Activated T-cell treated with anti-CD3 and anti-CD28 coated beads, Interleukin-2, amount 50 U/mL, for 48 hours (primary cell): ENCODE measurements around the gene PRRX2.

Source experiments
- DNase-seq, 2 experiments: peaks; one replicate each; pipeline ENCODE4 v3.0.0-alpha.2; 2020

PRRX2 gene

DNA sequence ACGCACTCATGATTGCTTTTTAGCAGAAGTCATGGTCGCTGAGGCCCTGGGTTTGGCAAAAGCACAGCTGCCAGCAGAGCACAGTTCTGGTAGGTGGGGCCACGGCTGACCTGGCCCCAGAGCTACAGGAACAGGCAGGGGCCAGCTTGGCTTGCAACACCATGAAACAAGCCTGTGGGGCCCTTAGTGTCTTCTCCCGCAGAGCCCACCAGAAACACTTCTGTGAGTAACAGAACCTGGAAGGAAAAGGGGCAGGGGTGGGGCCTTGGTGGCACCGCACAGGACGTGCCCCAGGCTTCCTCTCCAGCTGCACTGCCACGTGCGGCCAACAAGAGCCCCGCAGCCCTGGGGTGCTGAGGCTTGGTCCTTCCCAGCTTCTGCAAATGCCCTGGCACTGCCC is 28.3 kb upstream of the PRRX2 start:
- DNase-seq: no peak

DNA sequence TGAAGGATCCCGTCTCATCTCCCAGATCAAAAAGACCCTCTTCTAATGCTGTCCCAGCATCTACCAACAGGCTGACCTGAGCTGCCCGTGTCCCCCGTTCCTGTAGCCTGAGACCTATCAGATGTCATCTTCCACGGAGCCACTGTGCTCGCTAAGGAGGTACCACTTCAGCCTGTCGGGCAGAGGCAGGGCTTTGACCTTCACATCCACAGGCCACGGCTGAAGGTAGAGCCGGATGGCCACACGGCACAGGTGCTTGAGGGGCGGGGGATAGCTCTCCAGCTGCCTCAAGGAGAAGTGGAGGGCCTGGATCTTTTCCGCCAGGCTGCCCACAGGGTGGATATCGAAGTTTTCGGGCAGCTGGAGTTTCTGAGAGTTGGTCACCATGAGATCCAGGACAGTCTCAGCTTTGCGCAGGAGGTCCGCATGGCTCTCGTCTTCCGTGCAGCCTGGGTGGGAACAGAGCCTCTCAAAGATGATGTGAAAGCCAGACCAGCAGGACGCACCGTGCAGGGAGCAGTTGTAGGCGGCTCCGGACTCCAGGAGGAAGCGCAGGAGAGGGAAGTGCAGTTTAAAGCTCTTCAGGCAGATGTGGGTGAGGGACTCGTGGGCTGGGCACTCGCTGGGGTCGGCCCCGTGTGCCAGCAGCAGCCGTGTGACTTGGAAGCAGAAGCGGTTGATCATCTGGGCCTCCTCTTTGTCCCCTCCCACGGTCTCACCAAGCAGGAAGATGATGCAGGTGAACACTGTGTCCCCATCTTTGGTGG is 27.6 kb upstream of the PRRX2 start:
- no peak for DNase-seq

DNA sequence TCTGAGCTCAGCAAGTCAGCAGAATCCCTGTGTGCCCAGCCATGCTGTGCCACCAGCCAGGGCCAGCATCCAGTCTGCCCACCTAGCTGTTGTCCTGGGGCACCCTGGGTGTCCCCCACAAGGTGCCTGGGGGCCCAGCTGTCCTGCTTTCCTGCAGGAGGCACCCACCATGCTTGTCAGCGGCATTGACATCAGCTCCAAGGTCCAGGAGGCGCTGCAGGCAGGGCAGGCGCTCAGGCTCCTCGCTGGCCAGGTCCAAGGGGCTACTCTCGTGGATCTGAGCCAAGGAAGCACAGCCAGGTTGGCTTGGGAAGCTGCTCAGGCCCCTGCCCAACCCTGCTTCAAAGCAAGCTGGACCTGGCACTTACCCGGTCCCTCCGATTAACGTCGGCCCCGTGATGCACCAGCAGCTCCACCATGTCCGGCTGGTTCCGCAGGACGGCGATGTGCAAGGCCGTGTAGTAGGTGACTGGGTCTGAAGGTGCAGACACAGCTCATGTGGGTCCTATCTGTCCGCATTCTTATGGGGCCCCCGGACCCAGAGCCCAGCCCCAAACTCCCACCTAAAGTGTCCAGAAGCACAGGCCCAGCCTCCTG is 26.3 kb upstream of the PRRX2 start:
- no peak for DNase-seq

DNA sequence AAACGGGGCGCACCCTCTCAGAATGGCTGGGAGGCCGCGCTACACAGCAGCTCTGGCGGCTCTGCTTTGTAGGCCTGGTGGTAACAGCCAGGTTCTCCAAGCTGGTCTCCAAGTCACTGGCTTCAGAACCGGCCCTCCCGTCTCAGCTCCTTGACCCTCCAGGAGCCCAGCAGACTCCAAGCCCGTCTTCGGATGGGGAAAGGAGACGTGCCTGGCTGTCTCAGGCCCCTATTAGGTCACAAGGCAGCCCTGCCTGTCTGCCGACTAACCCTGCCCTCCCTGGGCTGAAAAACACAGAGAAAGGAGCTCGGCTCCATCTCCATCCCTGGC is 25.7 kb upstream of the PRRX2 start:
- no peak for DNase-seq

DNA sequence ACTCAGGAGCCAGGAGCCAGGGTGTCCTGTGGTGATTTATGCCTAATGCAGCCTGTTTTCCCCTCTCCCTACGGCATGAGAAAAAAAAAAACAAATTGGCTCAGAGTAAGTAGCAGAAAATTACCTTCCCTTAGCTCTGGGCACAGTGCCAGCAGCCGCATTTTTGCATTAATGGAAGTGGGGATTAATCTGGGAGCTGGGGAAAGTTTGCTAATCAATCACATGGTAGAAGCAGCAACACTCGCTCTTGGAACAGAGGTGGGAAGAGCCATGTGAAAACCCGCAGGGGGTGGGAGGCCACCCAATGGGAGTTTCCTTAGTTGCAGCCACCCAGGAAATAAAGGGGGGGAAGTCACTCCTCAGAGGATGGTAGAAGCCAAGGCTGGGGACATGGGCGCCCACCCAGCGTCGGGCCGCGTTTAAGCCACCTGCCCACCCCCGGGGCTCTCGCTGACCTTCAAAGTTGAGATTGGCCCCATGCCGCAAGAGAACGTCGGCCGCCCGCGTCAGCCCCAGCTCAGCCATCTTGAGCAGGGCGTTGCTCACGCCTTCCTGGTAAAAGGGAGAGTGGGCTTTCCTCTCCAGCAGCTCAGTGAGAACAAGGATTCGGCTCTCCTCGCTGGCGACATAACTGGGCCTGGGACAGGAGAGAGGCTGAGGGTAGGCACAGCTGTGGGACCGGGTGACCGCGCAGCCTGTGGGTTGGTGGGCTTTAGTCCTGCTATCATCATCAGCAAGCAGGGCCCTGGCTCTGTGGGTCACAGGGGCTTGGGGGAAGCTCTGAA is 25.2 kb upstream of the PRRX2 start:
- DNase-seq: no peak

DNA sequence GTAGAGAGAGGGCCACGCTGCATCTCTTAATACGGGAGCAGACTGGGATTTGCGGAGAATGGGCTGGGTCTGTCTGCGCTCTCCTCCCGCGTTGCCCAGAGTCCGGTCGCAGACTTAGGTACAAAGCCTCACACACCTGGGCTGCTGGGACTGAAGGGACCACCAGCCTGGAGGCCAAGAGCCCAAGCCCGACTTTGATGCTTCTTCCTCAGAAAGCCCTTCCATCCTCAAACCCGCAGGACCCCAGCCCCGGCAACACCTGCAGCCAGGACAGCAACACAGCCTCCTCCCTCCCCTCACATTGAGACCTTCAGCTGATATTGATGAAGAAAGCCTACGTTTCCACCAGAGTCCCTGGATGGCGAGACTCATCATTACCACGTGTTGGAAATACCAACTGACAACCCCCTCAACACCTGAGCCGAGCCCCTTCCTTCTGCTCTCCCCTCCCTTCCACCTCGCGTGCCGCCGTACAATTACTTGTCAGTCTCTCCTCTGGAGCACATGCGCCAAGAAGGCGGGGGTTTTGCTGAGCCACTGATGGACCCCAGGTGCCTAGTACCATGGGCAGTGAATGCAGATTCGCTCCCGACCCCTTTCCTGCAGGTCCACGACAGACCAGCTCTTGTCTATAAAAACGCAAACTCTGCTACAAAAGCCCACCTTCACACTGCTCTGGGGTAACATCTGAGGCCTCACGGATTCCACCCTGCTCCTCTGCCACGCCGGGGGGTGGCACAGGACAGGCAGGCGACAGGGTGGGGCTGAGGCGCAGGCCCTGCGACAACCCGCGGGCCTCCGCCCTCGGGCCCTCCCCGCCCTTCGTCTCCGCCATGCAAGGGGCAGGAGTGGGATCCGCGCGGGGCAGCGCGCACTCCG is 24.3 kb upstream of the PRRX2 start:
- no peak for DNase-seq

DNA sequence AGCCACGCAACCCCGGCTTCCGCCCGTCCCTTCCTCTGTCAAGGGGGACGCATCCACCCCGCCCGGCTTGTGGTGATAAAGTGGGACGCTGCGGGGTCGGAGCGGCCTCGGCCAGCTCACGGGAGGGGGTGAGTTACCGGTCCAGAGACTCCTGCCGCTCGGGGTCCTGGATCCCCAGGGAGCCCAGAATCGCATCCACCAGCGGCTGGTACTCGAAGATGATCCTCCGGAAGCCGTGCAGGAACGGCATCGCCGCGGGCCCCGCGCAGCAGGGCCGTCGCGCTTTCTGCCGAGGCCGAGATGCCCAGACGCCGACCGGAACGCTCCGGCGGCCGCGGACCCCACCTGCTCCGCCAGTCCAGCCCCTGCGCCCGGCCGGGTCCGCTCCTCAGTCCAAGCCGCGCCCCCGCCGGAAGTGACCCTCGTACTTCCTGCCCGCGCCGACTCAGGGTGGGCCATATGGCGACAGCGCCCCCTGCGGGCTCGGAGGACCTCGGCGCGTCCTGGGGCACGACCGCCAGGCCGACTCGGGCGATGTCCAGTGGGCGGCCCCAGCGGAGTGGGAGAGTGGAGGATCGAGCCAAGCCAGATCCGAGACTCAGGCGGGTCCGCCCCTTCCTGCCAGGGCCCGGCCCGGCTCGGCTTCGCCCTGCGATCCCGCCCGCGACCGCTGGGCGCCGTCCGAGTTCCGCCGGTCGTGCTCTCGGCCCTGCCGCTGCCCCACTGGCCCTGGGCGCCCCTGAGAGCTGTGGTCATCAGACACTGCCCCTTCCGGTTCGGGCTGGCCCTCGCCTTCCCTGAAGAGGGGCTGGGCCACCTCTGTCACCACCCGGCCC is 23.5 kb upstream of the PRRX2 start, which contains the start of gene ASB6:
TSS of gene ASB6 (minus strand) at position 402 of the 836 bp plus-strand sequence. CDS start at position 250, 152 bp downstream.
- DNase-seq: peak; percentile 99

DNA sequence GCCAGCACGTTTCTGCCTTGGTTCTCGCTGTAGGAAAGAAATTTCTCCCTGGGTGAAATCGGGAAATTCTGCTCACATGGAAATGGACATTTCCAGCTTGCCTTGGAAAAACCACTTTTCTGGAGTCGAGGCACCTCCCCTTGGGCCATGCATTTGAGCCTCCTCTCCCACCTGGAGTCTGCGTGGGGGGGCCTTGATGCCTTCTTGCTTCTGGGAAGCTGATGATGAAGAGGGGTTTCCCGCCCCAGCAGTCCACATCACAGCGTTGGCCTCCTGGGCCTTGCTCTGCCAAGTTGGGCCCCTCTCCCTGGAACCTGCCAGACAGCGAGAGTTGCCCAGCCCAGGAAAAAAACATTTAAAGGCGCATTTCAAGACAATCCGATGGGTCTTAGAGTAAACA is 21.7 kb upstream of the PRRX2 start:
- DNase-seq: no peak

DNA sequence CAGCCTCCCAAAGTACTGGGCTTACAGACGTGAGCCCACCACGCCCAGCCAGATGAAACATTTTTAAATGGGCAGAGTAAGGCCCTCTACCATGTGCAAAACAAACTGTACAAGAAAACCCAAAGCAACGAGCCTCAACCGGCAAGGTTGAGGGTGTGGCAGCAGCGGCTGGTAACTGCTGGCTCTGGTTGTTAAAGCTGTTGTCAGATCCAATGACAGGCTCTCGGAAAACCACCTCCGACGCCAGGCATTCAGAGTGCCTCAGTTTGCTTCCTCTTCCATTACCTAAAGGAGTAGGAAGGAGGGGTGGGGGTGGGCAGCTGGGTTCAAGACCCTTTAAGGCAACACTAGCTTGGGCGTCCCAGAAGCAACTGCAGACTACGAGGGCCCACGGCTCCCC is 21.1 kb upstream of the PRRX2 start:
- no peak for DNase-seq

DNA sequence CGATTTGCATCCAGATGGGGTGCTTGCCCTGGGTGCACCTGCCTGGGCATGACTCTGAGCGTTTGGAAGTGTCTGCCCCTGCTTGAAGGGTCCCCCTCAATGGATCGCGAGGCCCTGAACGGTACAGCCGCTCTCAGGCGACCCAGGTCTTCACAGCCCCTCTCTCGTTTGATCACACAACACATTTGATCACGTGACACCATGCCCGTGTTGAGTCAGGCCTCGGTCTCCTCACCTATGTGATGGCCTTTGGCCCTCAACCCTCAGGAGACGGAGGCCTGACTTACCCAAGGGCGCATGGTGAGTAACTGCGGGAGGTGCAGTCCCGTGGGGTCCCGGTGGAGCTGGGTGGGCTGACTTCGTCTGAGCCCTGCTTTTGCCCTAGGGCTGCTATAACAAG is 20.5 kb upstream of the PRRX2 start:
- no peak for DNase-seq

DNA sequence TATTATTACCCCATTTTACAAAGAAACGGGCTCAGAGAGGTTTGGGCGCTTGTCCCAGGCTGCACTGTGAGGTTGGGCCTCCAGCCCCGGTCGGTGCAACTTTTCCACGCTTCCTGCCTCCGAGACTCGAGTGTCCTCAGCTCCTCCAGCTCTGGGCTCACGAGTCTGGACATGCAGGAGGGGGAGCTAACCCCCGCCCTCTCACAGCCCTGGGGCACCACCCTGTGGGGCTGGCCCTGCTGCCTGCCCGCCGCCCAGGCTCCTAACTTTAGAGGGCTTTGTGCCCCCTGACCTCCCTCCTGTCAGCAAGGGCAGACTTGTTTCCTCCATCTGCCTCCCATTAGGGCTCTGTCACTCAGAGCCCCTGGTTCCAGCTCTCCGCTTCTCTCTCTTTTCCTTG is 19.2 kb upstream of the PRRX2 start:
- DNase-seq: no peak

DNA sequence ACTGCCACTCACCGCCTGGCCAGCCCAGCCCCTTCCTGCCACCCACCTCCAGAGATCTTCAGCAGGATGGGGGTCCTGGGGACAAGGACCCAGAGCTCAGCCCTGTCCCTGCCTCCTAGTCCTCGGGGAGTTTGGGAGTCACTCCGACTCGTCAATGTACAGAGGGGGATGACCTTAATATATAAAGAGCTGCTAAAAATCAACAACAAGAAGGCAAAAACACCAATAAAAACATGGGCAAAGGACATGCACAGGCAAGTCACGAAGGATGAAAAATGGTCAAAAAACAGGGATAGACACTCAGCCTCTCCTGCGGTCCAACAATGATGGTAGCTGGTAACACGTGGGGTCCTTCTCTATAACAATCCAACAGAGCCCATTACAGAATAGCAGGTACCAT is 18.8 kb upstream of the PRRX2 start:
- no peak for DNase-seq

DNA sequence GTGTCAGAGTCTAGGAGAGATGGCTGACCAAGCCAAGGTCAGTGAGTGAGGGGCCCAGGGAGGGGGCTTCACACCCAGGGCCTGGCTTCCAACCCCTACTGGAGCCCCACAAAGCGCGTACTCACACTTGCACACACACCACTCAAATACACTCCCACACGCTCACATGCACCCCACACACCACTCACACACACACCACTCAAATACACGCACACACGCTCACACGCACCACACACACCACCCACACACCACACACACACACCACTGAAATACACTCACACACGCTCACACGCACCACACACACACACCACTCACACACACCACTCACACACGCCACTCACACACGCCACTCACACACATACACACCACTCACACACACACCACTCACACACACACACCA is 17.8 kb upstream of the PRRX2 start:
- no peak for DNase-seq

DNA sequence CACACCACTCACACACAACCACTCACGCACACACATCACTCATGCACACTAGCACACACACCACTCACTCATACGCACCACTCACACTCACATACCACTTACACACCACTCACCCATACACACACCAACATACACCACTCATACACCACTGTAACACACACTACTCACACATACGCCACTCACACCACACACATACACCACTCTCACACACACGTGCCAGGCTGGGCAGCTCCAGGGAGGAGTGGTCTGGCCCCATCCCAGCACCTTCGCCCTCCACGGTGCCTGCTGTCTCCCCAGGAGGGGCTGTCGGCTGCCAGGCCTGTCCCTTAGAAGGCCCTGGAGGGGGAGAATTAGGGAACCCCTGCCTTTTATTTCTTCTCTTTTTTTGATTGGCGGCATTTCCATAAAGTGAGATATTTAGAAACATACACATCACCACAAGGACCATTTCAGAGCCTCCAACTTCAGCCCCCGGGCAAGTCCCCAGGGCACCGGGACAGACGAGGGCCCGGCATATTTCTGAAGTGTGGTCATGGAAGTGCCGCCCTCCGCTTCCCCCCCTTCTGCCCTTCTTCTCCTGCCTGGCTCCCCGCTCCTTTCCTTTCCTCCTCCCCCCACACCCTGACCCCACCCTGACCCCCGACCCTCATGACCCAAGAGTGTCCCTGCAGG is 17.2 kb upstream of the PRRX2 start:
- DNase-seq: no peak

DNA sequence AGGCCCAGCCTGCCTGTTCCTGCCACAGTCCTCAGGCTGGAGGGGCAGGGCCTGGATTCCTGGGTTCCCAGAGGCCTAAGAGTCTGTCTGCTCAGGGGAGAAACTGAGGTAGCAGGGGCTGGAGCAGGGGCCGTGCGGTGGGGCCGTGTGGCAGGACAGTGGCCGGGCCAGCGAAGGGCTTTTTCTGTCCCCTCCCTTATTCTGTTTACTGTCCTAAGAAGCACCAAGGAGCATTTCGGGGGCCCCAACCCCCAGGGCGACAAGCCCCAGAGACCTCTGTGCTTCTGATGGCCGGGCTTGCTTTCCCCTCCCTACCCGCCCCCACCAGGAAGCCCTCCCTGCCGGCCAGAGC is 16.7 kb upstream of the PRRX2 start:
- DNase-seq: no peak

DNA sequence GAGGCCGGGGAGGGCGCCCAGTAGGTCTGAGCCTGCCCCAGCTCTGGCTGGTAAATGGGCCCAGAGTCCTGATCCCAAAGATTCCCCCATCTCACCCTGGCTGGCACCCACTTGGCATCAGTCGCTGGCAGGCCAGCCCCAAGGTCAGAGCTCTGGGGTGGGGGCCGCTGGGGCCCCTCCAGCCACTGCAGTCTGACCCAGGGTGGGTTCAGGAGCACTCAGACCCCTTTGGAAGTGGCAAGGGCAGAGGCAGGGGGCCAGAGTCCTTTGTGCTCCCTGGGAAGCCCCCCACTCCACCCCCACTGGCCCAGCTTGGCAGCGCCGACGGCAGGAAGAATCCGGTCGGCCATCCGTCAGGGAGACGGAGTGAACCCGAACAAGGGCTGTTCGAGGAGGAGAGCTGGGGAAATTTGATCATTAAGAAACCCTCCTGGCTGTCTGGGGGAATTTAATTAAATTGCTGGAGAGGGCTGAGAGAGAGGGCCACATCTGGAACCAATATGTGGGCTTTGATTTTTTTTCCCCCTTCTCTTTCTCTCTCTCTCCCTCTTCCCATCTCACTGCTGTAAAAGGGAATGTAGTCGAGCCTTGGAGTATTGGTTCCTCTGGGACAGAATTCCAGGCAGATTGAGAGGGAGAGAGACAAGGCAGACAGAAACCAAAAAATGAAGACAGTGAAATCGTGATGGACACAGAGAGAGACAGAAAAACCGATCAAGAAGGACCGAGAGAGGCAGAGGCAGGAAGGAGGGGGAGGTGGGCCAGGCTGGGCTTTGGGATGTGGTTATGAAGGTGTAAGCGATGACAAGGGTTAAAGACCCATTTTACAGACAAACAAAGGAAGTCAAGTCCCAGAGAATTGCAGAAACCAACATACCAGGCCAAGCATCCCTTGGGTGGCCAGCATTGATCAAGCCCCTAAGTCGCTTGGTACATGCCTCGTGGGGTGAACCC is 15.4 kb upstream of the PRRX2 start:
- DNase-seq: no peak

DNA sequence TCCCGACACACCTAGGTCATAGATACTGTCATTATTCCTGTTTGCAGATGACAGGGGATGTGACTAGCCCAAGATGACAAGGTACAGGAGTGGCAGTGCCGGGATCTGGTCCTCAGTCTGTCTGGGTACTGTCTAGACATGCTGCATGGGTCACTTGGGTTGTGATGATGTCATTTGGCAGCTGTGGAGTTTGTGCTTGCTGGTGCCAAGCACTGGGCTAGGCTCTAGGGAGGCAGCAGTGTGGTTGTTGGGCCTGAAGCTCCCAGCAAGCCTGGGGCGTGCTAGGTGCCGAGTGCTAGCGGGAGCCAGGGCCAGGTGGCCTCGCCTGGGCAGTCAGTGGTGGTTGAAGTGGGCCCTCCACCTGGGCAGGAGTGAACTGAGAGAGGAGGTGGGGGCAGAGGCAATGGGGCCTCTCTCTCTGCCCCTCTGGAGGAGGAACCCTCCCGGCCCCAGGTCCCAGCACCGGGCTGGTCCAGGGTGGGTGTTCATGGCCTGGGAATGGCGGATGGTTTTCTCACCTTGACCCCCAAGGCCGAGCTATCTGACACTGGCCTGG is 14.7 kb upstream of the PRRX2 start:
- no peak for DNase-seq

DNA sequence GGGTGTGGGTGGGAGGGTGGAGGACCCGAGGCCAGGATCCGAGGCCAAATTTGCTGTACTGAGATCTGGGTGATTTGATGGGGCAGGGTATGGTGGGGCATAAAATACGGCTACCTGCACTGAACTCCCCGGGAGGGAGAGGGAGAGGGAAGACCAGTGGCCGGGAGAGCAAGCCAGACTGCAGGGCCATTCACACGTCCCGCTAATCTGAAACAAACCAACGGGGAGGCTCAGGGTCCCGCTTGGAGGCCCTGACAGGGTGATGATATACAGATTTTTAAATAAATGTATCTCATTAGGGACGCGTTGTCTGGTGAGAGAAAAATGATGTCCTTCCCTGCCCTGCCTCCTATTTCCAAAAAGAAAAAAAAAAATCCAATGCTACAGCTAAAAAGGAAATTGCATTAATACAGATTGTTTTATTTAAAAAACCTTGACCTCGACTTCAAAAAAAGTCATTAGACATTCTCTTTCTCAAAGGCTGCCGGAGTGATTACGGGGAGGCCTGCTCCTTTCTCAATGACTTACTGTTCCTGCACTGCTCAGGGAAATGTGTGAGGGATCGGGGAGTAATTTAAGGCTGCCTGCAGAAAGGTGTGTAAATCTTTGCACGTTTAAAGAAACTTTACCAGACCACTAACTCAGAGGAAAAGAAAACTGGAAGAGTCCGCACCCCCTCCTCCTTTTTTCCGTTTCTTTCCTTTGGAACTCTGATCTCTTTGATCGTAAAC is 11.5 kb upstream of the PRRX2 start:
- no peak for DNase-seq

DNA sequence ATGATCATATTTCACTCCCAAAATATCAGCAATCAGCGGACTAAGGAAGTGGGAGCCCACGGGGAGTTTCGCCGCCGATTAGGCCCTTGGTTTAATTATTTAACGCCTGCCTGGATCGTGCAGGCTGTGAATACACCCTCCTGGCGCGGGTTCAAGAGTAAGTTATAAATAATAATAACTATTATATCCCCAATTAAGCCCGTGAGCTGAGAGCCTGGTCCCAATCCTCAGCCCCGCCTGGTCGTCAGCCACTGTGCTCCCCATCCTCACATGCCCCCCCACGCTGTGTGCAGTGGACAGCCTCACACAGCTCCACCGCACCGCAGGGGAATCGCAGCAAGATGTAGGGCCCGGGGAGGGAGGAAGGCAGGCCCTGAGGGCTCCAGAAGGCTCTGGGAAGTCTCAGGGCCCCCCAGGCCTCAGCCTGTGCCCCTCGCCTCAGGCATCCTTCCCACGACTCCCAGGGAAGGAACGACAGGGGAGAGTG is 10.8 kb upstream of the PRRX2 start:
- no peak for DNase-seq
